Keratinocyte (primary cell): ENCODE results near the gene PRKCE.

Experiments
- CTCF ChIP-seq, 3 experiments: IDR thresholded peaks in 1 of 3; conservative IDR thresholded peaks in 1 of 3; optimal IDR thresholded peaks in 1 of 3; 2 replicates in 2 of 3; 3 replicates in 1 of 3; pipeline versions ENCODE3 to v1.5.1; 2011; ENCODE audit warnings: low read length in 3 of 3, mild to moderate bottlenecking in 3 of 3, moderate library complexity in 2 of 3, control low read depth in 1 of 3, inconsistent platforms in 1 of 3; ENCODE audit not compliant: insufficient read depth in 2 of 3; ENCODE audit errors: extremely low read depth in 1 of 3
- EZH2 ChIP-seq: IDR thresholded peaks from one replicate; pipeline ENCODE4 v1.6.1; 2012; ENCODE audit warnings: inconsistent platforms, mild to moderate bottlenecking, low read length, moderate library complexity

GRCh38 chr2:45763797-45764196 lies 112.3 kb downstream of the PRKCE start:
- TF ChIP-seq EZH2 (no peak), CTCF (optimal IDR thresholded peaks at IDR 0.05 in 1 of 3, IDR thresholded peaks at IDR 0.05 in 1 of 3, conservative IDR thresholded peaks at IDR 0.05 in 1 of 3; ENCODE audit: extremely low read depth in 1 of 3, insufficient read depth in 2 of 3, low read length in 3 of 3) (no peak)
